Thyroid gland (tissue), 4 donors: ENCODE data around the gene TFR2.

ENCODE experiments used
- POLR2A ChIP-seq, 2 donors: fragments of 450-650 bp; IDR thresholded peaks; one replicate each; pipeline ENCODE4 v1.6.1; 2017; ENCODE audit warnings: antibody characterized with exemption in 2 of 2, mild to moderate bottlenecking in 2 of 2, moderate library complexity in 1 of 2
- TF ChIP-seq, protein P1 (sequence below), 6 experiments: fragments of 200-600 bp in 3 of 6; fragments of 450-650 bp in 3 of 6; sonication (generic) in 3 of 6; IDR thresholded peaks; one replicate each; pipeline ENCODE4 v1.5.1; 2016 to 2019; ENCODE audit warnings: antibody characterized with exemption in 6 of 6, mild to moderate bottlenecking in 2 of 6, inconsistent platforms in 1 of 6, moderate library complexity in 1 of 6

- TF ChIP-seq, protein P1, sequence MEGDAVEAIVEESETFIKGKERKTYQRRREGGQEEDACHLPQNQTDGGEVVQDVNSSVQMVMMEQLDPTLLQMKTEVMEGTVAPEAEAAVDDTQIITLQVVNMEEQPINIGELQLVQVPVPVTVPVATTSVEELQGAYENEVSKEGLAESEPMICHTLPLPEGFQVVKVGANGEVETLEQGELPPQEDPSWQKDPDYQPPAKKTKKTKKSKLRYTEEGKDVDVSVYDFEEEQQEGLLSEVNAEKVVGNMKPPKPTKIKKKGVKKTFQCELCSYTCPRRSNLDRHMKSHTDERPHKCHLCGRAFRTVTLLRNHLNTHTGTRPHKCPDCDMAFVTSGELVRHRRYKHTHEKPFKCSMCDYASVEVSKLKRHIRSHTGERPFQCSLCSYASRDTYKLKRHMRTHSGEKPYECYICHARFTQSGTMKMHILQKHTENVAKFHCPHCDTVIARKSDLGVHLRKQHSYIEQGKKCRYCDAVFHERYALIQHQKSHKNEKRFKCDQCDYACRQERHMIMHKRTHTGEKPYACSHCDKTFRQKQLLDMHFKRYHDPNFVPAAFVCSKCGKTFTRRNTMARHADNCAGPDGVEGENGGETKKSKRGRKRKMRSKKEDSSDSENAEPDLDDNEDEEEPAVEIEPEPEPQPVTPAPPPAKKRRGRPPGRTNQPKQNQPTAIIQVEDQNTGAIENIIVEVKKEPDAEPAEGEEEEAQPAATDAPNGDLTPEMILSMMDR (IDR thresholded peaks at IDR 0.05), result no peak
- TF ChIP-seq POLR2A (IDR thresholded peaks at IDR 0.05), result no peak
Measured at GRCh38 chr7:100675105-100675451, 33.7 kb upstream of the TFR2 start.
